ENCODE results near the gene PKIG. TPM values are rescaled to one million over a fixed set of nuclear protein-coding genes. Genes with fewer than 3 reads are reported as not detected.

Gene PKIG
- total RNA-seq, 1 experiment from 2014 or later = 41.9 TPM

- POLR2A ChIA-PET (ENCODE audit: unreplicated experiment) = no interaction called here
- no TSS peak for BruUV-seq (replicated peaks)
These were observed 1.7 kb upstream of the PKIG start for GRCh38 chr20:44580581-44581268.

DNA sequence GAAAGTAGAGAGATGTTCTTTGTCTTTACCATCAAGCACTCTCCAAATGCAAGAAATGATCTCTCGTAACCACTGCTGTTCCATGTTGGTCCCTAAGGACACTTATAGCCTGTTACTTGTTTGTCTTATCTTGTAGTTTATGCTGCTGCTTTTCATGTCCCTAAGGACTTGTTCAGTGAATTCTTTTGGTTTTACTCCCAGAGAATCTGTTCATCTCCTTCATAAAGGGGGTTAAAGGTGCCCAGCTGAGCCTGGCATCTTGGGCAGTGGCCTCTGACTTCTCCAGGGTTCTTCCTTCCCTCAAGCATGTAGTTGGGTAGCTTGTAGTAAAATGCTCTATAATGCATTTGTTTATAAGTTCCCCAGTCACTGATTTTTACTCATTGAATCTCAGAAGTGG lies 864 bp upstream of the PKIG start:
- TF ChIP-seq EZH2 (IDR thresholded peaks at IDR 0.05; ENCODE audit: low read depth) = no peak
- TF ChIP-seq, protein P1, sequence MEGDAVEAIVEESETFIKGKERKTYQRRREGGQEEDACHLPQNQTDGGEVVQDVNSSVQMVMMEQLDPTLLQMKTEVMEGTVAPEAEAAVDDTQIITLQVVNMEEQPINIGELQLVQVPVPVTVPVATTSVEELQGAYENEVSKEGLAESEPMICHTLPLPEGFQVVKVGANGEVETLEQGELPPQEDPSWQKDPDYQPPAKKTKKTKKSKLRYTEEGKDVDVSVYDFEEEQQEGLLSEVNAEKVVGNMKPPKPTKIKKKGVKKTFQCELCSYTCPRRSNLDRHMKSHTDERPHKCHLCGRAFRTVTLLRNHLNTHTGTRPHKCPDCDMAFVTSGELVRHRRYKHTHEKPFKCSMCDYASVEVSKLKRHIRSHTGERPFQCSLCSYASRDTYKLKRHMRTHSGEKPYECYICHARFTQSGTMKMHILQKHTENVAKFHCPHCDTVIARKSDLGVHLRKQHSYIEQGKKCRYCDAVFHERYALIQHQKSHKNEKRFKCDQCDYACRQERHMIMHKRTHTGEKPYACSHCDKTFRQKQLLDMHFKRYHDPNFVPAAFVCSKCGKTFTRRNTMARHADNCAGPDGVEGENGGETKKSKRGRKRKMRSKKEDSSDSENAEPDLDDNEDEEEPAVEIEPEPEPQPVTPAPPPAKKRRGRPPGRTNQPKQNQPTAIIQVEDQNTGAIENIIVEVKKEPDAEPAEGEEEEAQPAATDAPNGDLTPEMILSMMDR (conservative IDR thresholded peaks at IDR 0.05) = no peak
- H4K20me1 ChIP-seq (ENCODE audit: insufficient read depth) = no peaks in the 10 kb centered on the region
- no peak overlapping the region for H3K27ac ChIP-seq
- H3K27me3 ChIP-seq (ENCODE audit: insufficient read depth, low read depth) = no peaks in the 10 kb centered on the region
- no peak overlapping the region for H2AFZ ChIP-seq
- H3K4me2 ChIP-seq = no peak overlapping the region
- no peak overlapping the region for H3K4me3 ChIP-seq
- H3K4me1 ChIP-seq (replicated peaks; ENCODE audit: insufficient read depth) = peaks cover 11% of the 10 kb centered on the region
- no peaks in the 10 kb centered on the region for H3K36me3 ChIP-seq (ENCODE audit: low read depth)
- intact Hi-C loops (cut with micrococcal nuclease; ENCODE audit: unreplicated experiment) = no loop called here
- ChIA-PET CTCF (no interaction called here), POLR2A (ENCODE audit: unreplicated experiment) (no interaction called here)
- no peaks in the 10 kb centered on the region for H3K9me2 ChIP-seq (ENCODE audit: insufficient read depth)
- peaks cover 5% of the 10 kb centered on the region for H3K9me3 ChIP-seq (ENCODE audit: insufficient read depth, low read depth)
- no peaks in the 10 kb centered on the region for H3K79me2 ChIP-seq (ENCODE audit: low read depth)
- peaks cover 20% of the 10 kb centered on the region; the same call in 1 of the 2 replicates for H3F3A ChIP-seq (ENCODE audit: insufficient read depth, low read depth)
- no TSS peak for BruUV-seq (replicated peaks)
- DNase-seq = no peak

More at GRCh38 chr20:44580581-44581268, 1.7 kb upstream of the PKIG start:
- Histone ChIP-seq H3K4me3 (no peak overlapping the region), H3K27me3 (ENCODE audit: insufficient read depth, low read depth) (no peaks in the 10 kb centered on the region), H3K4me2 (0 out of 2 replicates have a peak overlapping the region, but pooled peaks have one; percentile 8), H3K27ac (no peak overlapping the region), H3K9me2 (ENCODE audit: insufficient read depth) (no peaks in the 10 kb centered on the region), H3K36me3 (ENCODE audit: low read depth) (no peaks in the 10 kb centered on the region), H3K4me1 (replicated peaks; ENCODE audit: insufficient read depth) (peaks cover 14% of the 10 kb centered on the region), H4K20me1 (ENCODE audit: insufficient read depth) (no peaks in the 10 kb centered on the region), H3K79me2 (ENCODE audit: low read depth) (no peaks in the 10 kb centered on the region), H3F3A (ENCODE audit: insufficient read depth, low read depth) (peaks cover 22% of the 10 kb centered on the region; the same call in 1 of the 2 replicates), H2AFZ (no peak overlapping the region), H3K9me3 (ENCODE audit: insufficient read depth, low read depth) (peaks cover 5% of the 10 kb centered on the region)
- no peak for TF ChIP-seq EZH2 (IDR thresholded peaks at IDR 0.05; ENCODE audit: low read depth)
- TF ChIP-seq, protein P1 (conservative IDR thresholded peaks at IDR 0.05) = no peak
- DNase-seq = peak in 1 of 2 experiments; percentile 90
- CTCF ChIA-PET = no interaction called here
- intact Hi-C loops (cut with micrococcal nuclease; ENCODE audit: unreplicated experiment) = no loop called here

- H3K4me1 ChIP-seq (replicated peaks; ENCODE audit: insufficient read depth) = 0 out of 2 replicates have a peak, but pooled peaks cover 4% of the 10 kb centered on the region
- no peak for DNase-seq
- BruUV-seq (replicated peaks) = no TSS peak
- ChIA-PET CTCF (no interaction called here), POLR2A (ENCODE audit: unreplicated experiment) (no interaction called here)
- H3K79me2 ChIP-seq (ENCODE audit: low read depth) = no peaks in the 10 kb centered on the region
- intact Hi-C loops (cut with micrococcal nuclease; ENCODE audit: unreplicated experiment) = no loop called here
- no peak for TF ChIP-seq EZH2 (IDR thresholded peaks at IDR 0.05; ENCODE audit: low read depth)
- TF ChIP-seq, protein P1 (conservative IDR thresholded peaks at IDR 0.05) = no peak
- H3K27ac ChIP-seq = no peak overlapping the region
- no peak overlapping the region for H3K4me2 ChIP-seq
- H3K36me3 ChIP-seq (ENCODE audit: low read depth) = no peaks in the 10 kb centered on the region
- H3K9me2 ChIP-seq (ENCODE audit: insufficient read depth) = no peaks in the 10 kb centered on the region
- peaks cover 12% of the 10 kb centered on the region; the same call in 1 of the 2 replicates for H3F3A ChIP-seq (ENCODE audit: insufficient read depth, low read depth)
- H3K4me3 ChIP-seq = no peak overlapping the region
- no peak overlapping the region for H2AFZ ChIP-seq
- H3K27me3 ChIP-seq (ENCODE audit: insufficient read depth, low read depth) = no peaks in the 10 kb centered on the region
- H3K9me3 ChIP-seq (ENCODE audit: insufficient read depth, low read depth) = no peaks in the 10 kb centered on the region
- H4K20me1 ChIP-seq (ENCODE audit: insufficient read depth) = no peaks in the 10 kb centered on the region
These were observed 778 bp downstream of the PKIG start for GRCh38 chr20:44583157-44583556.
